ENCODE results near the gene RNF19B. TPM values are rescaled to one million over a fixed set of nuclear protein-coding genes. Genes with fewer than 3 reads are reported as not detected.

RNF19B gene
- total RNA-seq, 2 experiments from 2014 or later: 14.0 to 15.8 TPM

DNA sequence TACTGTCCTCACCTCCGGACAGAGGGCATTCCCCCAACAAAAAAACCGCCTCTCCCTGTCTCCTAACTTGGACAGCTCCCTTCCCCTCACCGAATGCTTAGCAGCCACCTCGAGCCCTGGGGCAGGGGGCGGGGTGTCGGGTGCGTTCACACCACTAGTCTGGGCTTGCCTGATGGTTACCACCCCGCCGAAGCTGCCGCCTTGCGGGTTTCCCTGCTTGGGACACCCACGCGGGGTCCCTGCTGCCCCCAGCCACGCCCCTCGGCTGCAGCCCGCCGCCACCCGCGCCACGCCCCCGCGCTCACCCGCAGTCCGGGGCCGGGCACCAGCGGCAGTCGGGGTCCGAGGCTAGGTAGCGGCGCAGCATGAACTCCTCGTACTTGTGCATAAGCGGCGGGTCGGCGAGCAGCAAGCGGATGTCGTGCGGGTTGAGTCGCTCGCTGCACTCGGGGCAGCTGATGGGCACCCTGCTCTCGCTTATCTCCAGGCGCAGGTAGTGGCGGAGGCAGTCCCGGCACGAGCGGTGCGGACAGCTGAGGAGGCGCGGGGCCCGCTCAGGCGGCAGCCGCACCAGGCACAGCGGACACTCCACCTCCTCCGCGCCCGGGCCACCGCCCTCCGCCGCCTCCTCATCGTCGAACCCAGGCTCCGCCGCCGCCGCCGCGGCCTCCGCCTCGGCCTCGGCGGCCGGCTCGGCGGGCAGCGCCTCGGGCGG, 706 bp downstream of the RNF19B start:
- ATAC-seq: peak; percentile 44
- H3K4me1 Mint-ChIP-seq (ENCODE audit: low read depth): peaks cover 41% of the 10 kb centered on the region
- ChIA-PET POLR2A (interaction anchor here (0.7 to 2.7 kb wide), 5 partner anchors 17 to 71 kb away, joined by 3 to 17 read pairs (median 4); no protein-coding TSS in a partner anchor), CTCF (interaction anchor here (0.6 to 1.7 kb wide), 2 partner anchors 24 to 30 kb away, joined by 3 to 5 read pairs; no protein-coding TSS in a partner anchor)
- peaks cover 5% of the 10 kb centered on the region for H3K27me3 Mint-ChIP-seq (ENCODE audit: low read depth)
- H3K9me3 Mint-ChIP-seq (ENCODE audit: insufficient read depth): no peaks in the 10 kb centered on the region
- peak overlapping the region; percentile 83 for H3K27ac Mint-ChIP-seq
- H3K4me3 Mint-ChIP-seq: peak overlapping the region; percentile 79
- peaks cover 7% of the 10 kb centered on the region for H3K36me3 Mint-ChIP-seq (ENCODE audit: low read depth)
- peak; percentile 71 for DNase-seq

DNA sequence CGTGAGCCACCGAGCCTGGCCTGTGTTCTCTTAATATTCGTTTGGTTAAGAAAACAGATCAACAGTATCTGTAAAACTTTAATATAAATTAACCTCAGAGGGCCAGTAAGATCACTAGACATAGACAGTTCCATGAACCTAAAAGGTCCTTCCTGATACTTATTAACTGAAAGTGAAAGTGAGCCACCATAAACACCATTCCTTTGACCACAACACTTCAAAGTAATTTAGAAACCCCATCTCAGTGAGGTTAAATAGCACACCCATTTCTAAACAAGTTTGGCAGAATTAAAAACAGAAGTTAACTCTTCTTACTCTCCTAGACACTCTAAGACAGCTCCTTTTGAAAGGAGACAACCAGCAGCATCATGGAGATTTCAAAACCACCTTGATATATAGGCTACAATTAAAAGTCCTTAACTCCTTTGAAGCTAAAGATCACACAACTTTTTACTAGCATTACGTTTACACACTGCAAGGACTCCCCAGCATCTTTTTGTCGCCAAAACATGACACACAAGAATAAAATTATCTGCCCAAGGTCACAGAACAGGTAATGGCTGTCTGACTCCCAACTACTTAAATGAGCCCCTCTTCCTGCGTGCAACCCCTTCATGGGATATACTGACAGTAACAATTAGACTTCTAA, 2.2 kb downstream of the RNF19B start:
- Mint-ChIP-seq H3K4me3 (peak overlapping the region; percentile 79), H3K9me3 (ENCODE audit: insufficient read depth) (no peaks in the 10 kb centered on the region), H3K27ac (peak overlapping the region; percentile 61), H3K36me3 (ENCODE audit: low read depth) (peaks cover 8% of the 10 kb centered on the region), H3K4me1 (ENCODE audit: low read depth) (peaks cover 50% of the 10 kb centered on the region), H3K27me3 (ENCODE audit: low read depth) (no peaks in the 10 kb centered on the region)
- POLR2A ChIA-PET: interaction anchor here (2.5 kb wide), 1 partner anchor 19 kb away, joined by 9 read pairs; no protein-coding TSS in a partner anchor
- peak; percentile 1 for ATAC-seq
- no peak for DNase-seq
- CTCF ChIA-PET: interaction anchor here (0.7 to 1.6 kb wide), 6 partner anchors 19 to 45 kb away, joined by 3 to 5 read pairs (median 3); no protein-coding TSS in a partner anchor

DNA sequence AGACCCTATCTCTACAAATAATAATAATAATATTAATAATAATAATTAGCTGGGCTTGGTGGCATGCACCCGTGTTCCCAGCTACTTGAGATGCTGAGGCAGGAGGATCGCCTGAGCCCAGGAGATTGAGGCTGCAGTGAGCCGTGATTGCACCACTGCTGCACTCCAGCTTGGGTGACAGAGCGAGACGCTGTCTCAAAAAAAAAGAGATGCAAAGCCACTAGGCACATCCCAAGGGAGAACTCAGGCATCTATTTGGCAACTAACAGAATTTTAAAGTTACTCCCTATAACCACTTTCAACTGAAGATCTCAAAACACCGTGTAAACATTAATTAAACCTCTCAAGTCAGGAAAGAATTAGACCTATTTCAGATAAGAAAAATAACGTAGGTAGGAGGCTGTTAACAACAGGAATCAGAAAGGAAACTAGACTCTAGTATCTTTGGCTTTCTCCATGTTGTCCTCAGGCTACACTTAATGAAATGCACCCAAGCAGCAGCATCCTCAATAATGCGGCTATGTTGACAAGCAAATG, 3.7 kb downstream of the RNF19B start:
- peaks cover 56% of the 10 kb centered on the region for H3K4me1 Mint-ChIP-seq (ENCODE audit: low read depth)

DNA sequence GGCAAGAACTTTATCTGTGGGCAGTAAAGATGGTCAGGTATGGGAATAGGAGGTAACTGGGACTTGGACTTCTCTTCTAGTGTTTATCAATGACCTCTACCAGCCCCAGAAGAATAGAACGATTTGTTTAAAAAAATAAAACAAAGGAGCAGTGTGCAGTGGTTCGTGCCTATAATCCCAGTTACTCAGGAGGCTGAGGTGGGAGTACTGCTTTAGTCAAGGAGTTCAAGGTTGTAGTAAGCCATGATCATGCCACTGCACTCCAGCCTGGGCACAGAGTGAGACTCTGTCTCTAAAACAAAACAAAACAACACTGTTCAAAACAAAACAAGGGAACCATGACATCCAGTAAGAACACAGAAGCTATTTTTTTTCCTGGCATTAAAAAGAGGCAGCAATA, 4.3 kb downstream of the RNF19B start:
- H3K4me3 Mint-ChIP-seq: no peak overlapping the region

More for the DNA sequence above, 3.7 kb downstream of the RNF19B start:
- no peak overlapping the region for H3K27ac Mint-ChIP-seq
- no peaks in the 10 kb centered on the region for H3K27me3 Mint-ChIP-seq (ENCODE audit: low read depth)
- H3K4me3 Mint-ChIP-seq: no peak overlapping the region
- ChIA-PET CTCF (interaction anchor here (1.3 to 1.6 kb wide), 2 partner anchors 25 to 46 kb away, joined by 3 to 5 read pairs; no protein-coding TSS in a partner anchor), POLR2A (interaction anchor here (2.5 kb wide), 1 partner anchor 20 kb away, joined by 9 read pairs; no protein-coding TSS in a partner anchor)
- DNase-seq: no peak
- ATAC-seq: no peak
- no peaks in the 10 kb centered on the region for H3K9me3 Mint-ChIP-seq (ENCODE audit: insufficient read depth)
- H3K36me3 Mint-ChIP-seq (ENCODE audit: low read depth): peaks cover 8% of the 10 kb centered on the region

DNA sequence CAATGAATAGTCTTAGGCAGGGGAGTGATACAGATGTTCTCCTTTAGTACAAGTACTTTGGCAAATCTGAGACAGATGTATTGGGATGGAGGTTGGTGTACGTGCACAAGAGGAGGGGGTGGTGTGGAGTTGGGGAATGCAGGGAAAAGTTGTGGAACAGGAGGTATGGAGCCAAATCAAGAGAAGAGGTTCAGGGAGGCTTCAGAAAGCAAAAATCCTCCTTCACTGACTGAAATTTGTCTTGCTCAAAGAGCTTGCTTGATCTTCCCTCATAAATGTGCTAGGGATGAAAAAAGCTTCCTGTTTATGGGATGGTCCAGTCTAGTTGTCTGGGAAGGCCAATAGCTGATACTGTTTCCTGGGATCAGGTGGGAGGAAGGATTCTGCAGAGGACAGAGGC, 5.8 kb downstream of the RNF19B start:
- Mint-ChIP-seq H3K9me3 (ENCODE audit: insufficient read depth) (no peaks in the 10 kb centered on the region), H3K27me3 (ENCODE audit: low read depth) (no peaks in the 10 kb centered on the region), H3K27ac (no peak overlapping the region), H3K4me1 (ENCODE audit: low read depth) (peaks cover 51% of the 10 kb centered on the region), H3K36me3 (ENCODE audit: low read depth) (peaks cover 15% of the 10 kb centered on the region), H3K4me3 (no peak overlapping the region)
- ATAC-seq (no peak), DNase-seq (no peak)
- CTCF ChIA-PET: interaction anchor here (0.7 to 1.4 kb wide), 2 partner anchors 168 to 247 kb away, joined by 3 to 4 read pairs; no protein-coding TSS in a partner anchor
- POLR2A ChIA-PET: no interaction called here

More for the DNA sequence above, 4.3 kb downstream of the RNF19B start:
- ChIA-PET CTCF (interaction anchor here (1.6 kb wide), 1 partner anchor 47 kb away, joined by 5 read pairs; no protein-coding TSS in a partner anchor), POLR2A (interaction anchor here (2.5 kb wide), 1 partner anchor 21 kb away, joined by 9 read pairs; no protein-coding TSS in a partner anchor)
- Mint-ChIP-seq H3K27ac (peak overlapping the region; percentile 49), H3K27me3 (ENCODE audit: low read depth) (no peaks in the 10 kb centered on the region), H3K36me3 (ENCODE audit: low read depth) (peaks cover 8% of the 10 kb centered on the region), H3K4me1 (ENCODE audit: low read depth) (peaks cover 56% of the 10 kb centered on the region), H3K9me3 (ENCODE audit: insufficient read depth) (no peaks in the 10 kb centered on the region)
- no peak for DNase-seq
- ATAC-seq: no peak

DNA sequence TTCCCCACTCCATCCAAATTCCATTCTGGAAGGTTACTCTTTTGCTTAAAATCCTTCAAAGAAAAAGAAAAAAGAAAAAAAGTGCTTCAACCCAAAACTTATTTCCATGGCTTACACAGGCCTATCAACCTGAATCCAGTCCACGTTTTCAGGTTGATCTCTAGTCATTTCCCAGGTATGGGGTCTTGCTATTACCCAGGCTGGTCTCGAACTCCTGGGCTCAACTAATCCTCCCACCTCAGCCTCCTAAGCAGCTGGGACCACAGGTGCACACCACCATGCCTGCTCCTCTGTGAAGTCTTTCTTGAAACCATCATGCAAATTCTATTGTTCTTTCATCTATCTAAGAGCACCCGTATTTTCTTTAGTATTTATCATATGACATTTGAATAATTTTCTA, 7.6 kb downstream of the RNF19B start:
- peaks cover 43% of the 10 kb centered on the region for H3K4me1 Mint-ChIP-seq (ENCODE audit: low read depth)
- ChIA-PET POLR2A (no interaction called here), CTCF (interaction anchor here (1.3 kb wide), 1 partner anchor 139 kb away, joined by 3 read pairs; no protein-coding TSS in a partner anchor)
- no peak for ATAC-seq
- H3K36me3 Mint-ChIP-seq (ENCODE audit: low read depth): peaks cover 14% of the 10 kb centered on the region
- no peak overlapping the region for H3K4me3 Mint-ChIP-seq
- no peaks in the 10 kb centered on the region for H3K27me3 Mint-ChIP-seq (ENCODE audit: low read depth)
- no peaks in the 10 kb centered on the region for H3K9me3 Mint-ChIP-seq (ENCODE audit: insufficient read depth)
- H3K27ac Mint-ChIP-seq: no peak overlapping the region
- DNase-seq: no peak

DNA sequence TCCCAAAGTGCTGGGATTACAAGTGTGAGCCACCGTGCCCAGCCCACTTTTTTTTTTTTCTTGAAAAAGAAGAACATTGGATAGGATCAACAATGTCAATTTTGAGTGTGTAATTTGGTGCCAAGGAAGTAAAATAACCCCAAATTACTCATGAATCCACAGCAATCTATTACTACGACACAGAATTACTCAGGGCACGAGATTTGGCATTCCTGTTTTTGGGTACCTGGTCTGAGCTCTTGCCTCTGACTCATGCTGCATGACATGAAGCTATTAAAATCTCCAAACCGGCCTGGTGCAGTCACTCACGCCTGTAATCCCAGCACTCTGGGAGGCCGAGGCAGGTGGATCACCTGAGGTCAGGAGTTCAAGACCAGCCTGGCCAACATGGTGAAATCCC, 10.4 kb downstream of the RNF19B start:
- peaks cover 24% of the 10 kb centered on the region for H3K4me1 Mint-ChIP-seq (ENCODE audit: low read depth)
- CTCF ChIA-PET: interaction anchor here (0.6 to 1.9 kb wide), 4 partner anchors 17 to 132 kb away, joined by 3 to 4 read pairs (median 4); no protein-coding TSS in a partner anchor
- H3K27me3 Mint-ChIP-seq (ENCODE audit: low read depth): no peaks in the 10 kb centered on the region
- DNase-seq (no peak), ATAC-seq (no peak)
- no peak overlapping the region for H3K4me3 Mint-ChIP-seq
- H3K36me3 Mint-ChIP-seq (ENCODE audit: low read depth): peaks cover 16% of the 10 kb centered on the region
- POLR2A ChIA-PET: no interaction called here
- no peak overlapping the region for H3K27ac Mint-ChIP-seq
- H3K9me3 Mint-ChIP-seq (ENCODE audit: insufficient read depth): no peaks in the 10 kb centered on the region

DNA sequence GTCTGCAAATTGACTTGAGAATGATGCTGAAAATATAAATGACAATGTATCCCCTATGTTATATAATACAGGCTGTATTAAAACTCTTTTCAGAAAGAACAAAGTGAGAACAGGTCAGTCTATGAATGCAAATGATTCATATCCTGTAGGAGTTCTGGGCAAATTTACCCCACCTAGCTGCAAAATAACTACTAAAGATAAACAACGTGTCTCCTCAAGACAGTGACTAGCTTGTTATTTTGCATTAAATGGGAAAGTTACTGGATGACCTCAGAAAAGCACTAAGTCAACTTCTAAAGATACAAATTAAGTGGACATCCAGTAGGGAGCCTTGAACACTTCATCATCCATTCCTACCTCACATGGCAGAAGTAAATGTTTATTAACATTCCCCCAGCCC, 11.1 kb downstream of the RNF19B start:
- Mint-ChIP-seq H3K4me3 (no peak overlapping the region), H3K27me3 (ENCODE audit: low read depth) (no peaks in the 10 kb centered on the region), H3K27ac (no peak overlapping the region), H3K4me1 (ENCODE audit: low read depth) (peaks cover 19% of the 10 kb centered on the region), H3K9me3 (ENCODE audit: insufficient read depth) (no peaks in the 10 kb centered on the region), H3K36me3 (ENCODE audit: low read depth) (peaks cover 14% of the 10 kb centered on the region)
- ChIA-PET POLR2A (interaction anchor here (0.6 kb wide), 1 partner anchor 68 kb away, joined by 3 read pairs; no protein-coding TSS in a partner anchor), CTCF (interaction anchor here (0.7 to 1.9 kb wide), 6 partner anchors 16 to 101 kb away, joined by 3 to 4 read pairs (median 4); no protein-coding TSS in a partner anchor)
- ATAC-seq: no peak
- no peak for DNase-seq

DNA sequence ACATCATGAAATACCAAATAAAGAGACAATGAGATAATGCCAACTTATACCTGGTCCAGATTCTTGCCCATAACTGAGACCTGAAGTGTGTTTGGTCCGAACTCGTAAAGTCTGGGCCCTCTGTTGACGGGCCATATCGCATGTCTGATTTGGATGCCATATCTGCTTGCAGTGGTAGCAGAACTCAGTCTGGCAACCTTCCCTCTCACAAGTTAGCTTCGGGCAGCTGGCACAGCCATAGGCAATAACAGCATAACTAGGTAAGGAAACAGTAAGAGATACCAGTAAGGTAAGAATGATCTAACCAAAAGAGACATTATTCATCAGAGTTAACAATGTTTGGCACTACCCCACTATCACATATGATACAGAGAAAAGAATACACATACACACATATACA, 15.1 kb downstream of the RNF19B start:
- H3K27ac Mint-ChIP-seq: no peak overlapping the region
- H3K36me3 Mint-ChIP-seq (ENCODE audit: low read depth): peaks cover 38% of the 10 kb centered on the region
- CTCF ChIA-PET: interaction anchor here (1.4 to 1.8 kb wide), 2 partner anchors 16 to 58 kb away, joined by 4 to 5 read pairs; no protein-coding TSS in a partner anchor

DNA sequence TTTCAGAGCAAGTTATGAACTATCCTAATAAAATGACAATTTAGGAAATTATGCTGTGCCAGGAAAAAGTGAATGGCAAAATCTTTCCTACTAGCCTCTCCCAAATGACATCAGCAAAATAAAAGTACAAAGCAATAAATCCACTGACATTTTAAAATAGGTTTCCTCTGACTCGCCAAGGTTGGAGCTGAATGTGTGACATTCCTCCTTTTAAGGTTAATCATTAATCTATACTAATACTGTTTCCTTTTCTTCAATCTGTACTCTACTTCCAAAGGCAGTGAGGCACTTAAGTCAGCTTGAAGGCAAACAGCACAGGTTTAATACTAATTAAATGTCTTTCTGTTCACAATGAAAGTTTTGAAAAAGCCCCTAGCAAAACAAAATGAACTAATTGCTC, 15.7 kb downstream of the RNF19B start:
- CTCF ChIA-PET: interaction anchor here (1.4 to 1.8 kb wide), 3 partner anchors 12 to 58 kb away, joined by 3 to 5 read pairs (median 4); no protein-coding TSS in a partner anchor
- DNase-seq (no peak), ATAC-seq (no peak)
- Mint-ChIP-seq H3K4me3 (no peak overlapping the region), H3K4me1 (ENCODE audit: low read depth) (peaks cover 11% of the 10 kb centered on the region), H3K36me3 (ENCODE audit: low read depth) (peaks cover 44% of the 10 kb centered on the region), H3K9me3 (ENCODE audit: insufficient read depth) (no peaks in the 10 kb centered on the region), H3K27me3 (ENCODE audit: low read depth) (no peaks in the 10 kb centered on the region), H3K27ac (no peak overlapping the region)
- POLR2A ChIA-PET: interaction anchor here (0.7 kb wide), 1 partner anchor 56 kb away, joined by 3 read pairs; no protein-coding TSS in a partner anchor

More for the DNA sequence above, 15.1 kb downstream of the RNF19B start:
- no peak for ATAC-seq
- Mint-ChIP-seq H3K4me3 (no peak overlapping the region), H3K27me3 (ENCODE audit: low read depth) (no peaks in the 10 kb centered on the region), H3K9me3 (ENCODE audit: insufficient read depth) (no peaks in the 10 kb centered on the region), H3K4me1 (ENCODE audit: low read depth) (peaks cover 9% of the 10 kb centered on the region)
- POLR2A ChIA-PET: no interaction called here
- DNase-seq: no peak

DNA sequence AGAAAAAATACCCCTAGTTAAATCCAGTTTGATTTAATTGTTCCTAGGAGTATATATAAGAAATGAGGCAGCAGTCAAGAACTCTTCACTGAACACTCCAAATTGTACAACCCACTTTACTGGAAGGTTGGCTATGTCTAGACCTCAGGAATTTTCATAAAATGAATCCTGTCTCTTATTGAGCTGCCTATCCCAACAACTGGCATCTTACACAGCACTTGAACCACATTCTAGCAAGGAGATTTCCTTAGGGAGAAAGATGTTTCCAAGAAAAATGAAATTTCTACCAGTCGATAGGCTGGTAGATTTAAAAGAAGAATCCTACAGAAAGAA, 16.3 kb downstream of the RNF19B start:
- DNase-seq (no peak), ATAC-seq (no peak)
- ChIA-PET POLR2A (interaction anchor here (0.7 kb wide), 1 partner anchor 56 kb away, joined by 3 read pairs; no protein-coding TSS in a partner anchor), CTCF (interaction anchor here (0.6 to 1.8 kb wide), 4 partner anchors 11 to 108 kb away, joined by 3 to 5 read pairs (median 4); no protein-coding TSS in a partner anchor)
- Mint-ChIP-seq H3K4me3 (no peak overlapping the region), H3K9me3 (ENCODE audit: insufficient read depth) (no peaks in the 10 kb centered on the region), H3K27me3 (ENCODE audit: low read depth) (no peaks in the 10 kb centered on the region), H3K36me3 (ENCODE audit: low read depth) (peaks cover 46% of the 10 kb centered on the region), H3K4me1 (ENCODE audit: low read depth) (peaks cover 11% of the 10 kb centered on the region), H3K27ac (no peak overlapping the region)
